ENCODE measurements around the gene CAPSL.
"Not testable (repeated sequence)": the region's sequence is repeated elsewhere in the genome, so short reads cannot be mapped to it uniquely, and the experiment has no call there.

The CAPSL gene

DNA sequence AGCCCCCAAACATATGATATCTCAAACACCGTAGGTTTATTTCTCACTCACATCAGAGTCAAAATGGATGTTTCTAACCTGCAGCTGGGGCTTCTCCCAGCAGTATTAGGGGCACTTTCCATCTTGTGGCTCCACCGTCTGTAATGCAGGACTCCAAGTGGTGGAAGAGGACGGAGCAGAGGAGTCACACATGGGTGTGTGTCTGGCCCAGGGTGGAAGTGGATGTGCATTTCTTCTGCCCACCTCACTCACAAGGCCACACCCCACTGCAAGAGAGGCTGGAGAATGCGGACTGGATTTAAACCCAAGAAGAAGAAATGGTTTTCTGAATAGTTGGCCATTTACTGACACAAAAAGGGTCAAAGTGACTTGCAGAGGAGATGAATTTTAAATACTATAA lies 67.8 kb downstream of the CAPSL start:
- no peak for DNase-seq

DNA sequence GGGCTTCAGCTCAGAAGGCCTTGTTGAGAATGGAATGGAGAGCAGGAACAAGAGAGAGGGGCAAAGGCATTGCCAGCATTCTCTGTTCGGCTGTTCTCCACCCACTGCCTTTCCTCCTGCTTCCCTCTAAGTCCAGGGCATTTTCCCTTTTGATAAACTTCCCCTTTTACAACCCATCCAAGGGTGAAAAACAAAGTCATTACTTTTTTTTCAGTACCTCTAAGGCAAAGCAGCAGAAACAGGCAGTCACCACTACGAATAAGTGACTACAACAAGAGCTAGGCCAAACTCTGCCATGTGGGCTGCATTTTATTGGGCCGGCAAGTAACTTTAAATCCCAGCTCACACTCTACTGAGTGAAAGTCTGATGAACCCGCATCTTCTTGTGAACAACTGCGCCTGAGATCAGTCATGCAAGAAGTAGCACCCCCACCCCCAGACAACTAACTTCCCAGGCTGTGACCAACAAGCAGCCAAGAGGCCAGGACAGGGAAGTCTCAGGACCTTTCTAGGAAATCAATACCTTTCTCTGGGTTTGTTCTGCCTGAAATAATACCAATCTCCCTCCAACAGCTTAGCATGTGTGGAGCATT lies 68.6 kb downstream of the CAPSL start:
- DNase-seq = no peak

GRCh38 chr5:35867998-35868397 lies 70.4 kb downstream of the CAPSL start:
- DNase-seq = no peak

DNA sequence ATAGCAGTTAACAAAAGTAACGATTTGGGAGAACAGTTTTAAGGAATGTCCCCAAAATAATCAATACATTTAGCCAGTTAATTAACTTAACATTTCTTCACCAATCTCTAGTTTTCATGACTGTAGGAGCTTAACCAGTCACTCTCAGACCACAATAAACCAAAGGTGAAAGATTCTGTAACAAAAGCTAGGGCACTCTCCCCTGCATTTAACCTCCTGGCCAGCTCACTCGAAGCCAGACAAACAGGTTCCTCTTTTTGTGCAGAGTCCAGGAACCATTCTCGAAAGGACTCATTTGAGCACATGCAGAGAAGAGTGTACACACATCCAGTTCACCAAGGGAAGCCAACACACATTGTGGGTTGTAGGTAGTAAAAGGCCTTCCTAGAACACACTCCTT lies 75.3 kb downstream of the CAPSL start:
- no peak for DNase-seq

- DNase-seq = no peak
Observed at GRCh38 chr5:35862126-35862525, 76.3 kb downstream of the CAPSL start.

GRCh38 chr5:35861718-35862117 lies 76.7 kb downstream of the CAPSL start:
- DNase-seq = no peak

DNA sequence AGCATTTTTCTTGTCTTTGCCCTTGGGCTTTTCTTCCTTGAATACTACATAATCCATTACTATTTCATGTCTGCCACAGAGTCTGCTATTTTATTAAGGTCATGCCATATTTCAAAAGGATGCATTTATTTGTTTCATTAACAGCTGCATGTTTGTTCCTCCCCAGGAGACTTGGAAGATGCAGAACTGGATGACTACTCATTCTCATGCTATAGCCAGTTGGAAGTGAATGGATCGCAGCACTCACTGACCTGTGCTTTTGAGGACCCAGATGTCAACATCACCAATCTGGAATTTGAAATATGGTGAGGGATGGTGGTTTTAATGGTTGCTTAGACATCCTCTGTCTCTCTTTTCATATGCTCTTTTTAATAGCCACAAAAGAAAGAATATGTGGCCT lies 77.7 kb downstream of the CAPSL start:
- no peak for DNase-seq

- DNase-seq = no peak
Observed at GRCh38 chr5:35859101-35859661, 79.2 kb downstream of the CAPSL start.

GRCh38 chr5:35857606-35858205 lies 80.7 kb downstream of the CAPSL start:
- DNase-seq = no peak

- no peak for DNase-seq
Observed at GRCh38 chr5:35856765-35857351, 81.6 kb downstream of the CAPSL start, which contains the start of gene IL7R. Gene IL7R, plus strand, starts transcription at chr5:35856891. Its CDS starts 87 bp downstream, at chr5:35856978.

GRCh38 chr5:35856186-35856764 lies 82.1 kb downstream of the CAPSL start:
- DNase-seq = not testable (repeated sequence)

GRCh38 chr5:35855187-35855586 lies 83.2 kb downstream of the CAPSL start:
- no peak for DNase-seq

Data from NCI-H1930 (cell line).